ENCODE data around the gene LMOD3.

Gene LMOD3

GRCh38 chr3:69142797-69143454, 20.5 kb upstream of the LMOD3 start:
- no peak overlapping the region for H3K27ac ChIP-seq (ENCODE audit: low read depth, low read length)
- H3K27me3 ChIP-seq (ENCODE audit: control insufficient read depth, insufficient read depth, low read length), result no peaks in the 10 kb centered on the region
- no peak overlapping the region for H3K9ac ChIP-seq (ENCODE audit: low read length)
- H3K36me3 ChIP-seq (ENCODE audit: control insufficient read depth, insufficient read depth, low read length), result no peaks in the 10 kb centered on the region
- no peaks in the 10 kb centered on the region for H3K4me1 ChIP-seq (ENCODE audit: control insufficient read depth, insufficient read depth, low read length)
- no peak overlapping the region for H3K4me3 ChIP-seq (ENCODE audit: low read length)

DNA sequence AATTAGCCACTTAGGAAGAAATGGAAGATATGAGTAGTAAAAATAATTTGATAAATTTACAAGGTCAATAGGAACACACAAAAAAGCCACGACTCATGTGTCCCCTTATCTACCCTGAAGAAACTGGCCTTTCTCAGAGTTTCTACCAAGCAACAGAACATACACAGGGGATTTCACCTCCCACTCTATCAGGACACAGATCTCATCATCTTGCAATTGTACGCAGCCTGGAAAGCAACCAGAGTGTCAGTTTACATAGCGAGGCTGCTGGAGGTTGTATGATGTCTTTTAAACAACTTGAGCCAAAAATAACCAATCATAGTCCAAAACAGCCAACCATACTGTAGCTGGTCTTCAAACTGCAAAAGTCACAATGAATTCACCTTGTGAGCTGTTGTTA, 19.7 kb upstream of the LMOD3 start:
- H3K4me3 ChIP-seq (ENCODE audit: low read length), result no peak overlapping the region
- no peaks in the 10 kb centered on the region for H3K27me3 ChIP-seq (ENCODE audit: control insufficient read depth, insufficient read depth, low read length)
- H3K4me1 ChIP-seq (ENCODE audit: control insufficient read depth, insufficient read depth, low read length), result no peaks in the 10 kb centered on the region
- no peak overlapping the region for H3K9ac ChIP-seq (ENCODE audit: low read length)
- H3K36me3 ChIP-seq (ENCODE audit: control insufficient read depth, insufficient read depth, low read length), result no peaks in the 10 kb centered on the region
- no peak overlapping the region for H3K27ac ChIP-seq (ENCODE audit: low read depth, low read length)

GRCh38 chr3:69141313-69141712, 18.9 kb upstream of the LMOD3 start:
- H3K4me1 ChIP-seq (ENCODE audit: control insufficient read depth, insufficient read depth, low read length), result no peaks in the 10 kb centered on the region
- H3K27ac ChIP-seq (ENCODE audit: low read depth, low read length), result no peak overlapping the region
- no peaks in the 10 kb centered on the region for H3K27me3 ChIP-seq (ENCODE audit: control insufficient read depth, insufficient read depth, low read length)
- H3K4me3 ChIP-seq (ENCODE audit: low read length), result no peak overlapping the region
- no peak overlapping the region for H3K9ac ChIP-seq (ENCODE audit: low read length)
- no peaks in the 10 kb centered on the region for H3K36me3 ChIP-seq (ENCODE audit: control insufficient read depth, insufficient read depth, low read length)

DNA sequence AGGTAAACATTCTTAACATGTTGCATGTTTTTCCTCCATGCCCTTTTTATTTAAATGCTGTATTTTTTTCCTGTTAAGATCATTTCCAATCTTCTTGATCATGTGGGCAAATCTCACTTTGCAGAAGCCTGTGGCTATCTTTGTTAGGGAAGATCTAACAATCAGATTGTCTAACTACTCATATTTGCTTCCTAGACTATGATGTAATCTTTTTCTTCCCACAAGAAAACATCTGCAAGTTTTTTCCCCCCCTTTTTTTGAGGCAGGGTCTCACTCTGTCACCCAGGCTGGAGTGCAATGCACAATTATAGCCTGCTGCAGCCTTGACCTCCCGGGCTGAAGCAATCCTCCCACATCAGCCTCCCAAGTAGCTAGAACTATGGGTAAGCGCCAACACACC, 15.0 kb upstream of the LMOD3 start:
- no peak overlapping the region for H3K4me3 ChIP-seq (ENCODE audit: low read length)

DNA sequence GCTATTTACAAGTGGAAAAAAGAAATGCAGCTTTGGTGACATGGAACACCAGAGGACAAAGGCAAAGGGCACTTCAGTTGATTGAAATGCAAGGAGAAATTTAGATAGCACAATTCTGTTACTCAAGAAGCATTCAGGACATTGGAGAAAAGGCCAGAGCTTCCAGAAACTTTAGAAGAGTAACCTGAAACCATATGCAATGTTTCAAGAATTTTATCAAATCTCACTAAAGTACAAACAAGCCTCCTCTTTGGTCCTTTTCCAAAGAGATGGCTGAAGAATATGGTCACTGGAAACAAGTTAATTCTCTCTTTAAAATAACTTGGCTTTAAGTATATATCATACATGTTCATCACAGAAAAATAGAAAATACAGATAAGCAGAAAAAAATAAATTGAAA, 14.6 kb upstream of the LMOD3 start:
- Histone ChIP-seq H3K27me3 (ENCODE audit: control insufficient read depth, insufficient read depth, low read length) (no peaks in the 10 kb centered on the region), H3K27ac (ENCODE audit: low read depth, low read length) (no peak overlapping the region), H3K9ac (ENCODE audit: low read length) (no peak overlapping the region), H3K36me3 (ENCODE audit: control insufficient read depth, insufficient read depth, low read length) (no peaks in the 10 kb centered on the region), H3K4me1 (ENCODE audit: control insufficient read depth, insufficient read depth, low read length) (no peaks in the 10 kb centered on the region), H3K4me3 (ENCODE audit: low read length) (no peak overlapping the region)

More for the DNA sequence above, 15.0 kb upstream of the LMOD3 start:
- H3K9ac ChIP-seq (ENCODE audit: low read length), result no peak overlapping the region
- no peaks in the 10 kb centered on the region for H3K36me3 ChIP-seq (ENCODE audit: control insufficient read depth, insufficient read depth, low read length)
- no peak overlapping the region for H3K27ac ChIP-seq (ENCODE audit: low read depth, low read length)
- no peaks in the 10 kb centered on the region for H3K27me3 ChIP-seq (ENCODE audit: control insufficient read depth, insufficient read depth, low read length)
- no peaks in the 10 kb centered on the region for H3K4me1 ChIP-seq (ENCODE audit: control insufficient read depth, insufficient read depth, low read length)

GRCh38 chr3:69130689-69131088, 8.3 kb upstream of the LMOD3 start:
- Histone ChIP-seq H3K9ac (ENCODE audit: low read length) (no peak overlapping the region), H3K27me3 (ENCODE audit: control insufficient read depth, insufficient read depth, low read length) (no peaks in the 10 kb centered on the region), H3K36me3 (ENCODE audit: control insufficient read depth, insufficient read depth, low read length) (no peaks in the 10 kb centered on the region), H3K4me3 (ENCODE audit: low read length) (no peak overlapping the region), H3K27ac (ENCODE audit: low read depth, low read length) (no peak overlapping the region), H3K4me1 (ENCODE audit: control insufficient read depth, insufficient read depth, low read length) (no peaks in the 10 kb centered on the region)

GRCh38 chr3:69129531-69129930, 7.1 kb upstream of the LMOD3 start:
- Histone ChIP-seq H3K27ac (ENCODE audit: low read depth, low read length) (no peak overlapping the region), H3K27me3 (ENCODE audit: control insufficient read depth, insufficient read depth, low read length) (no peaks in the 10 kb centered on the region)

GRCh38 chr3:69128509-69128908, 6.1 kb upstream of the LMOD3 start:
- H3K4me1 ChIP-seq (ENCODE audit: control insufficient read depth, insufficient read depth, low read length), result no peaks in the 10 kb centered on the region
- H3K36me3 ChIP-seq (ENCODE audit: control insufficient read depth, insufficient read depth, low read length), result no peaks in the 10 kb centered on the region
- H3K27me3 ChIP-seq (ENCODE audit: control insufficient read depth, insufficient read depth, low read length), result no peaks in the 10 kb centered on the region
- H3K9ac ChIP-seq (ENCODE audit: low read length), result no peak overlapping the region
- no peak overlapping the region for H3K27ac ChIP-seq (ENCODE audit: low read depth, low read length)
- no peak overlapping the region for H3K4me3 ChIP-seq (ENCODE audit: low read length)

More at GRCh38 chr3:69129531-69129930, 7.1 kb upstream of the LMOD3 start:
- no peak overlapping the region for H3K9ac ChIP-seq (ENCODE audit: low read length)
- no peak overlapping the region for H3K4me3 ChIP-seq (ENCODE audit: low read length)
- H3K36me3 ChIP-seq (ENCODE audit: control insufficient read depth, insufficient read depth, low read length), result no peaks in the 10 kb centered on the region
- no peaks in the 10 kb centered on the region for H3K4me1 ChIP-seq (ENCODE audit: control insufficient read depth, insufficient read depth, low read length)

DNA sequence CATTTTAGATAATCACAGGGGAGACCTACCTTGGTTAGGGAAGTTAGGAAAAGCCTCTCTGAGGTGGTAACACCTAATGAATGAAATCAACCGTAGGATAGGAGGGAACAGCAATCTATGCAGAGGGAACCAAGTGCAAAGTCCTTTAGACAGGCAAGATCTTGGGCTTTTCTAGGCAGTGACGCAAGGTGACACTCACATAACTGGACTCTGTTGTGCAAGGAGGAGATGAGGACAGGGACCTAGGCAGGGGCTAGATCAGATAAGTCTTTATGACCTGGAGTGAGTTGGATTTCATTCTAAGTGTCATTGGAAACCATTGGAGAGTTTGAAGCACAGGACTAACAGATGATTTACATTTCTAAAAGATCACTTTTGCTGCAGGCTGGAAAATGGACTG, 4.6 kb upstream of the LMOD3 start:
- H3K9ac ChIP-seq (ENCODE audit: low read length), result no peak overlapping the region
- no peaks in the 10 kb centered on the region for H3K27me3 ChIP-seq (ENCODE audit: control insufficient read depth, insufficient read depth, low read length)
- H3K36me3 ChIP-seq (ENCODE audit: control insufficient read depth, insufficient read depth, low read length), result no peaks in the 10 kb centered on the region
- H3K4me3 ChIP-seq (ENCODE audit: low read length), result no peak overlapping the region
- no peaks in the 10 kb centered on the region for H3K4me1 ChIP-seq (ENCODE audit: control insufficient read depth, insufficient read depth, low read length)
- H3K27ac ChIP-seq (ENCODE audit: low read depth, low read length), result no peak overlapping the region

GRCh38 chr3:69126216-69126615, 3.8 kb upstream of the LMOD3 start:
- H3K27ac ChIP-seq (ENCODE audit: low read depth, low read length), result no peak overlapping the region
- H3K36me3 ChIP-seq (ENCODE audit: control insufficient read depth, insufficient read depth, low read length), result no peaks in the 10 kb centered on the region
- H3K4me3 ChIP-seq (ENCODE audit: low read length), result no peak overlapping the region
- no peaks in the 10 kb centered on the region for H3K4me1 ChIP-seq (ENCODE audit: control insufficient read depth, insufficient read depth, low read length)
- no peak overlapping the region for H3K9ac ChIP-seq (ENCODE audit: low read length)
- H3K27me3 ChIP-seq (ENCODE audit: control insufficient read depth, insufficient read depth, low read length), result no peaks in the 10 kb centered on the region

DNA sequence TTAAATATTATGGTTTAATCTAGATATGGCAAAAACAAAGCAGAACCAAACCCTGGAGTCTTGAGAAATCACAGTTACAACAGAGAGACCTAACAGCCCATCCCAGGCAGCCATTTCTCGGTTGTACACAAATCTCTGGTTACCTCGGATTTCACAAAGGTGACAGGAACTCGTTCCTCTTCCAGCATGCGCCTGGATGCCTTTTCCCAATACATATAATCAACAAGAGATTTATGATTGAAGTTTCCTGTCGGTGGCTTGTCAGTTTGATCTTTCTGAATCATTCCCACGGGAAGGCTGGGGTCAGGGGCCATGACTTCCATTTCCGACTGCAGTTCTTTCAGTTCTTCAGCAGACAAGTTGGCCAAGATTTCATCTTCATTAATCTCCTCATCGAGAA, 445 bp downstream of the LMOD3 start:
- Histone ChIP-seq H3K36me3 (ENCODE audit: control insufficient read depth, insufficient read depth, low read length) (no peaks in the 10 kb centered on the region), H3K27ac (ENCODE audit: low read depth, low read length) (no peak overlapping the region), H3K9ac (ENCODE audit: low read length) (no peak overlapping the region), H3K27me3 (ENCODE audit: control insufficient read depth, insufficient read depth, low read length) (no peaks in the 10 kb centered on the region), H3K4me3 (ENCODE audit: low read length) (no peak overlapping the region), H3K4me1 (ENCODE audit: control insufficient read depth, insufficient read depth, low read length) (no peaks in the 10 kb centered on the region)

DNA sequence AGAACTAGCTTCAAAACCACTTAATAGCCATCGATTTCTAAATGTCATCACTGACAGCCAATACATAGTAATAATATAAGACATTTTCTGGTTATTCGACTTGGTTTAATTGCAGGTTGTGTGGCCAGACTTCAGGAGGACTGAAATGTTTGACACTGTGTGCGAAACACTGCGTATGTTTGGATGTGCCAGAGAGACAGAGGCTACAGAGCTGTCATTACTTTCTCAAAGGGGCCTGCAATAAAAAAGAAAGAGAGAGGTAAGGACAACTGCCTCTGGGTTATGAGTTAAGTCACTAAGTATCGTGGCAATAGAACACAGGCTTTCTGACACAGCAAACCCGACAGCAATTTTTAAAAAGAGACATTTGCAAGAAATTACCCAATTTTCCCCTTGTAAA, 882 bp downstream of the LMOD3 start:
- Histone ChIP-seq H3K27ac (ENCODE audit: low read depth, low read length) (no peak overlapping the region), H3K4me3 (ENCODE audit: low read length) (no peak overlapping the region)

DNA sequence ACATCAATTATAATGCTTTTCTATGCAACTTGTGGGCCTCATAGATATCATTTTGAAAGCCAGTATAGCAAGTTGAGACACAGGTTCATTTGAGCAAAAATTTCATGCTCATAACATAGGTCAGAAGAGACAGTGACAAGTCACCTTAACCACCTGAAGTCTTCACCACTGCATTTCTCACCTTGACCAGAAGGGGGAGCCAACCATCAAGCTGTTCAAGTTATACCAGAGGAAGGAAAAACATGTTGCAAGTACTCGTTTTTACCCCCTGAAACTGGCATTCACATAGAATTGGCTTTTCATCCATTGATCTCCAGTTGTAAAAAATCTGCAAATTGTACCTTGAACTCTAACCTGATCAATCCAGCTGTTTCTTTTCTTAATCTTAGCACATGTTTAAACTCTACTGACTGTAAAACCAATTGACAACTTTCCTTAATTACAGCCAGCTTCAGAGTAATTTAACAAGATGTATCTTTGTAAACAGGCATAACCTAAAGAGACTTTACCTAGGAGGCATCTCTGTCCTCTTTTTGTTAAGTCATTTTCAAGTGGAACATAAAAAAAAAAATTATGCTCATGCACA, 1.4 kb downstream of the LMOD3 start:
- Histone ChIP-seq H3K4me3 (ENCODE audit: low read length) (no peak overlapping the region), H3K27me3 (ENCODE audit: control insufficient read depth, insufficient read depth, low read length) (no peaks in the 10 kb centered on the region), H3K4me1 (ENCODE audit: control insufficient read depth, insufficient read depth, low read length) (no peaks in the 10 kb centered on the region), H3K27ac (ENCODE audit: low read depth, low read length) (no peak overlapping the region), H3K9ac (ENCODE audit: low read length) (no peak overlapping the region), H3K36me3 (ENCODE audit: control insufficient read depth, insufficient read depth, low read length) (no peaks in the 10 kb centered on the region)

More for the DNA sequence above, 882 bp downstream of the LMOD3 start:
- Histone ChIP-seq H3K9ac (ENCODE audit: low read length) (no peak overlapping the region), H3K36me3 (ENCODE audit: control insufficient read depth, insufficient read depth, low read length) (no peaks in the 10 kb centered on the region), H3K4me1 (ENCODE audit: control insufficient read depth, insufficient read depth, low read length) (no peaks in the 10 kb centered on the region), H3K27me3 (ENCODE audit: control insufficient read depth, insufficient read depth, low read length) (no peaks in the 10 kb centered on the region)

All from rectal smooth muscle tissue (tissue), 1 donor.